GM18498 (cell line): Measurements from ENCODE around the gene LARGE1.

Experiments used
- ATAC-seq: cut with Tn5 transposase; IDR thresholded peaks from one replicate; pipeline ENCODE4 v1.9.1; 2021; ENCODE audit warnings: mild to moderate bottlenecking, moderate library complexity; ENCODE audit not compliant: unreplicated experiment

LARGE1 gene

GRCh38 chr22:33275073-33275443, 645.2 kb downstream of the LARGE1 start:
- no peak for ATAC-seq

- ATAC-seq = no peak
Measured at GRCh38 chr22:33274214-33275072, 645.8 kb downstream of the LARGE1 start.

DNA sequence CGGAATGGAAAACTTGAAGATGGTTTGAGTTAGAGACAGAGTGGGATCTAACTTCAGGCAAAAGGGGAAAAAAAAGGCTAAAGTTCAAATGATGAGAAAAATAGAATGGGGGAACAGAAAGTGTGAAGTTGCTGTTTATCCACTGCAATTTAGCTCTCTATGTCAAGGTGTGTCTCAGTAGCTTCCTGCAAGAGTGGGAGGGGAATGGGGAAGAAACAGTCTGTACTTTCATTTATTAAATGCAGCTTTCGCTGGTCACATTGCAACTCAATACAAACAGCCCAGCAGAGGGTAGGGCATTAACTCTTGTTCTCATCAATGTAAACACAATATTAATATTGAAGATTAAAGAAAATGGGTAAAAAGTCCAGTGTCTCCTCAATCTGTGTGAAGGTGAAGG, 647.4 kb downstream of the LARGE1 start:
- ATAC-seq = no peak

DNA sequence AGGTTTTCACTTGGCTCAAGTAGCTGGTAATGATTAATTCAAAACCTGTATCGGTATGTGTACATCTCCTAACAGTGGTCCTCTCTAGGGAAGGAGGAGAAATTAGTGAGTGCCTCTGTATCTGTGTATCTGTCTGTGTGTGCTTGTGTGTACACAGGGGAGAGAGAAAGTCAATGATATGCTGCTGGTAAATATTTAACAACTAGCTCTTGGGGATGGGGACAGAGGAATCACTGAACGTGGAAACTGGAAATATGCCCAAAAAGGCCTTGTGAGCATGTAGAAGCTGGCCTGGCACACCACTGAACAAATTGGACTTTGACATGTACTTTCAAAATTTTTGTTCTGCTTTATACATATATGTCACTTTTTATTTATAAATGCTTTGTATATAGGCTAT, 648.1 kb downstream of the LARGE1 start:
- ATAC-seq = peak; percentile 32

- ATAC-seq = peak; percentile 66
Measured at GRCh38 chr22:33271390-33272161, 648.7 kb downstream of the LARGE1 start.

DNA sequence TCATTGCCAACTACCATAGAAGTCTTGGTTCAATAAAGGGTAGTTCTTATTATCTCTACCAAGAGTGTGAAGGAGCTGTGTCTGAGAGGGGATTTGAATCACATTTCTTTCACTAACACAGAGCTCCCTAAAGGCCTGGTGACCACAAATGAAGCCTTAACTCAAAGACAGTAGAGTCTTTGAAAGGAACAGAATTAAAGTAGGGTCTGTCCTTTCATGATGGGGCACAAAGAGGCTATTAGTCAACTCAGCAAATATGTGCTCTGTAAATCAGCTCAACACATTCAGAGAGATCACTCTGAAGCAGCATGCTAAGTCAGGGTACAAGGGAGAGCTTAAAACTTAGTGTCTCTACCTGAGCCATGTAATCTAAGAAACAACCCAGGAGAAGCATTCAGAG, 649.7 kb downstream of the LARGE1 start:
- no peak for ATAC-seq

- no peak for ATAC-seq
Measured at GRCh38 chr22:33261699-33262098, 658.6 kb downstream of the LARGE1 start.

GRCh38 chr22:33260498-33260897, 659.8 kb downstream of the LARGE1 start:
- no peak for ATAC-seq

DNA sequence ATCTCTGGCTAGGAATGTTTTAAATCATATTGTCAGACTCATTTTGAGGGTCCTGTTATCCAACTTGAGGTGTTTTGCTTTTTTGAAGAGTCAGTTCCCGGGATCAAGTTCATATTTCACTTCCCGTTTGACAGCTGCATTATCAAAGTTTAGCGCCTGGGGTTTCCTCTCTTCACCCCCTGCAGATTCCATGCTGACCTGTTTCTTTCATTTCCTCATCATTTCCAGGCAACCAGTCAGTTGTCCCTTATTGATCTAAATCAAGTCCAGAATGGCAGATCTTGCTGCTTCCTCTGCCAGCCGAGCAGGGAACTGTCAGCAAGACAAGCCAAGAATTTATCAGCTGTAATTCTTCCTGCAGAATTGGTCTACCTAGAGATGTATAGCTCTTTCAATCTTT, 664.5 kb downstream of the LARGE1 start:
- ATAC-seq = no peak

DNA sequence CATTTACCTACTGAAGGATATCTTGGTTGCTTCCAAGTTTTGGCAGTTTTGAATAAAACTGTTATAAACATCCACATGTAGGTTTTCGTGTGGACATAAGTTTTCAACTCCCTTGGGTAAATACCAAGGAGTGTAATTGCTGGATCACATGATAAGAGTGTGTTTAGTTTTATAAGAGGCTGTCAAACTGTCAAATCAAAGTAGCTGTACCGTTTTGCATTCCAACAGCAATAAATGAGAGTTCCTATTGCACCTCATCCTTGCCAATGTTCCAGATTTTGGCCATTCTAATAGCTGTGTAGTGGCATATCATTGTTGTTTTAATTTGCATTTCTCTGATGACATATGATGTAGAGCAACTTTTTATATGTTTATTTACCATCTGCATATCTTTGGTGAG, 671.3 kb downstream of the LARGE1 start:
- no peak for ATAC-seq

- peak; percentile 83 for ATAC-seq
Measured at GRCh38 chr22:33247758-33248157, 672.5 kb downstream of the LARGE1 start.

GRCh38 chr22:33242078-33242477, 678.2 kb downstream of the LARGE1 start:
- ATAC-seq = no peak

- no peak for ATAC-seq
Measured at GRCh38 chr22:33240888-33241475, 679.3 kb downstream of the LARGE1 start.

- no peak for ATAC-seq
Measured at GRCh38 chr22:33232071-33232470, 688.2 kb downstream of the LARGE1 start.

GRCh38 chr22:33227791-33228190, 692.5 kb downstream of the LARGE1 start:
- no peak for ATAC-seq

DNA sequence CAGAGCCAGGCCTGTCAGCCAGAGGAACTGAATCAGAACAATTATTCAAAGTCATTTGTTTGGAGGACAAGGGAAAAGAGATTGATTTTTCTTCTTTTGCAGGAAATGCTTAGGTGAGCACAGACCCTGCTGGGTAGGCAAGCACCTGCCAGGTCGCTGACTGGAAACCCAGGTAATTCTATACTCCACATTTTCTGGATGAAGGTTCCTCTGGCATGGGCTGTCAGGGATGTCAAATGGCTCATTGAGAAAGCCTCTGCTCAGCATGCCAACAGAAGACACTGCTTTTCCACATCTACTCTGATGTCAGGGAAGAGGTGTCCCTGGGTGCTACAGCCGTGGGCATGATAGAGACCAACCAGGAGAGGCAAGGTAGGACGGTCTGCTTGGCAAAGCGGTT, 695.4 kb downstream of the LARGE1 start:
- no peak for ATAC-seq
